Stomach smooth muscle (tissue), 2 donors: ENCODE measurements around the gene C14orf119.

Experiments
- H3K27ac ChIP-seq: one replicate; pipeline ENCODE4 v1.7.0; 2013; ENCODE audit warnings: mild to moderate bottlenecking, low read length, inconsistent platforms
- H3K27me3 ChIP-seq, 2 donors: one replicate each; pipeline ENCODE4 v1.7.0; 2013; ENCODE audit warnings: low read length in 2 of 2; ENCODE audit not compliant: insufficient read depth in 2 of 2, control insufficient read depth in 1 of 2
- H3K36me3 ChIP-seq, 2 donors: one replicate each; pipeline ENCODE4 v1.7.0; 2013; ENCODE audit warnings: low read length in 2 of 2; ENCODE audit not compliant: control insufficient read depth in 2 of 2, insufficient read depth in 2 of 2
- H3K4me1 ChIP-seq: one replicate; pipeline ENCODE4 v1.7.0; 2013; ENCODE audit warnings: low read length; ENCODE audit not compliant: control insufficient read depth, insufficient read depth
- H3K4me3 ChIP-seq, 2 donors: one replicate each; pipeline ENCODE4 v1.7.0; 2013; ENCODE audit warnings: low read length in 2 of 2
- H3K9ac ChIP-seq, 2 donors: one replicate each; pipeline ENCODE4 v1.7.0; 2013; ENCODE audit warnings: low read length in 2 of 2, mild to moderate bottlenecking in 1 of 2
- H3K9me3 ChIP-seq, 2 donors: one replicate each; pipeline ENCODE4 v1.7.0; 2013; ENCODE audit warnings: low read length in 2 of 2; ENCODE audit not compliant: control insufficient read depth in 2 of 2
- donor health status: healthy.
- donor health status: Pancreatic carcinoma.

C14orf119 gene

DNA sequence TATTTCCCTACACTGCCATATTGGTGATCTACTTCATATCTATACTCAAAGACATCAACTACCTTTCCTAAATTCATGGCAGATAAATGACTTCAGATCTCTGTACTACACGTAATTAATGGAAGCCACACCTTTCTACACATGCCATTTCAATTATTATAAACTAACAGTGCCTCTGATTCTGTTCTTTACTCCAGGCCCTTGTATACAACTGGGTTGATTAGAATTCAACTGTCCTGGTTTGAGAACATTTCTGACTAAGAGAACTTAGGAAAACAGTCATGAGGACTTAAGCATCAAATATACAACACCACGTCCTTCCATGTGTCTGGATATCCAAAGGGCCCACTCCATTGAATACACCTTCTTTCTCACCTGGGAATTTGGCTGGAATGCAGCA, 2.2 kb upstream of the C14orf119 start:
- H3K36me3 ChIP-seq = peaks cover 29 to 33% of the 10 kb centered on the region in 2 donors

DNA sequence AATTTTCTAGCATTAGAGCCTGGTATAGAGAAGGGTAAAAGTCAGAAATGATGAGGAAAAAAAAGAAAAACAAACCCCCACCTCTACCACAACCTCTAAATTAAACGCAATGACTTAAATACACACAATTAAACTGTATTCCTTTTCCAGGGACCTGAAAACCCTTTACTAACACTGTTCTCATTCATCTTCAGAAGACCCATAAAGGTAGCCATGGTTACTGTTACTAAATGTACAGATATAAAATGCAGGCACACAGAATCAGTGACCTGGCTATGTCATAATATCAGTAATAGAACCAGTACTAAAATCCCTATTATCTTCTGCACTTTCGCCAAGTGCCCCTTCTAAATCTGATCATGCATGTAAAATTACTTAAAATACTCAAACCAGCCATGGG, 1.8 kb upstream of the C14orf119 start:
- Histone ChIP-seq H3K27me3 (no peaks in the 10 kb centered on the region), H3K4me3 (peak overlapping the region; percentile 85 to 99), H3K9ac (peak overlapping the region in 1 of 2 donors; percentile 93), H3K4me1 (peaks cover 18% of the 10 kb centered on the region), H3K9me3 (no peaks in the 10 kb centered on the region), H3K27ac (no peak overlapping the region), H3K36me3 (peaks cover 29 to 34% of the 10 kb centered on the region in 2 donors)

More for the DNA sequence above, 2.2 kb upstream of the C14orf119 start:
- H3K27ac ChIP-seq = no peak overlapping the region
- peak overlapping the region in 1 of 2 donors; percentile 93 for H3K9ac ChIP-seq
- H3K4me3 ChIP-seq = peak overlapping the region; percentile 85 to 99
- H3K9me3 ChIP-seq = no peaks in the 10 kb centered on the region
- no peaks in the 10 kb centered on the region for H3K27me3 ChIP-seq
- H3K4me1 ChIP-seq = peaks cover 18% of the 10 kb centered on the region

DNA sequence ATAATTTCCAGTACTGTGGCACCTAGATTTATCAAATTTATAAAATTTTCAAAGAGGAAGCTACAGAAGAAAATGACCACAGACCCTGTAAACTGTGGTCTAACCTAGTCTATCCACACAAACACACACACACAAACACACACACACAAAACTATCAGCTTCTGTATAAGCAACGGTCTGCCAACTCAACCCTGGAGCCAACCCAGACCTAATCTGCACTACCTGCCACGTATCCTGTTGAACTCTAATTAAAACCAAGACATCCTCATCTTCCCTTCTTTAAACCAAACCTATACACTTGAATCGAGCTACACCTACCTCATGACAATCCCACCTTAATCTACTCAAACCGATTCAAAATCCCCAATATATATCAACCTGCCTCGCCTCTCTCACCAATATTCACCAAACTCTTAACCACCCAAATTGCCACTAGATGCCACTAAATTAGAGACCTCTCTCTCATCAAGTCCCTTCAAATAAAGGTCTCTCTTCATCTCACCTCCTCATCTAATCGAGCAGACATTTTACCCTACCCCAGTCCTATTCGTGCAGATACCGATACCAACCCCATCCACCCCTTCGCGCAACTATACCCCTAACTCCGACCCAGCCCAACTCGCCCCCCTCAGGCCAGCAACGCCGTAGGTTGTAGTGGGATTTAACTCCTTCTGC, 1.2 kb upstream of the C14orf119 start:
- Histone ChIP-seq H3K9ac (peak overlapping the region; percentile 93 to 99), H3K4me3 (peak overlapping the region; percentile 85 to 99), H3K36me3 (peaks cover 30 to 32% of the 10 kb centered on the region in 2 donors), H3K4me1 (peaks cover 18% of the 10 kb centered on the region), H3K9me3 (no peaks in the 10 kb centered on the region), H3K27me3 (no peaks in the 10 kb centered on the region), H3K27ac (peak overlapping the region; percentile 96)

DNA sequence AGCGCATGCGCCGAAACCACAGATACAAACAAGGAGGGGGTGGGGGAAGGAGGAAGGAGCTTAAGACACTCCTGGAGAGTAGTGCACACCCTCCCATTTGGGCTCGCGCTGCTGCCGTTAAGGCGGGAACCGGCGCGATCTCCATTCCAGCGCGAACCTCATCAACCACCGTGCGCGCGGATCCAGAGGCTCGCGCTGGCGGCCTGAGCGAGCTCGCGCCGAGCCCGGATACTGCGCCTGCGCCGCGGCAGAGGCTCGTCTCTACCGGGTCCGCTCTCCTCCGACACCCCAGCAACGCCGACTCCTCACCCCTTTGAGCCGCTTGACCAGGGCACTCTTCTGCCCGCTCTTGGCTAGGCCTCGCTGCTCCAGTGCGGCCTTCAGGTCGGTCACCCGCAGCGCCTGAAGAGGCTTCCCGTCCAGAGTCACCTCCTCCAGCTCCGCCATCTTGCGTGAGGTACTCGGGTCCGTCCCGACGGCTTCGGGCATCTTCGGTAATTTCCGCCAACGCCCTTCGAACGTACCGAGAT, 574 bp upstream of the C14orf119 start, which contains the start of gene ACIN1:
TSS of gene ACIN1 (minus strand) at position 471 of the 530 bp plus-strand sequence. CDS start at position 447, 24 bp downstream.
- H3K4me1 ChIP-seq = peaks cover 18% of the 10 kb centered on the region
- peak within 1 kb of the TSS; percentile 99 to 100 for H3K9ac ChIP-seq
- H3K36me3 ChIP-seq = peaks cover 25 to 26% of the 10 kb centered on the region in 2 donors
- no peaks in the 10 kb centered on the region for H3K27me3 ChIP-seq
- no peaks in the 10 kb centered on the region for H3K9me3 ChIP-seq
- H3K4me3 ChIP-seq = peak within 1 kb of the TSS; percentile 97 to 99
- H3K27ac ChIP-seq = peak within 1 kb of the TSS; percentile 99

DNA sequence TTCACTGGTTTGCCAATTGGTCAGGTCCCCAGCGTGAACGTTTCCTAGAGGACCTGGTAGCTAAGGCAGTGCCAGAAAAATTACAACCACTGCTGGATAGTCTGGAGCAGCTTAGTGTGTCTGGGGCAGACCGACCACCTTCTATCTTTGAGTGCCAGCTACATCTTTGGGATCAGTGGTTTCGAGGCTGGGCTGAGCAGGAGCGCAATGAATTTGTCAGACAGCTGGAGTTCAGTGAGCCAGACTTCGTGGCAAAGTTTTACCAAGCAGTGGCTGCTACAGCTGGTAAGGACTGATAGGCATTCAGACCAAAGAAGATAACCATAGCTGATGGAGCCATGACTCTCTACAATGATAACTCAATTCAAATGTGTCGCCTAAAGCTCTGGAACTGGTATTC, 2.5 kb downstream of the C14orf119 start:
- Histone ChIP-seq H3K4me3 (no peak overlapping the region), H3K9me3 (no peaks in the 10 kb centered on the region), H3K4me1 (peaks cover 18% of the 10 kb centered on the region), H3K27me3 (no peaks in the 10 kb centered on the region), H3K27ac (no peak overlapping the region), H3K9ac (no peak overlapping the region), H3K36me3 (peaks cover 14 to 15% of the 10 kb centered on the region in 2 donors)

DNA sequence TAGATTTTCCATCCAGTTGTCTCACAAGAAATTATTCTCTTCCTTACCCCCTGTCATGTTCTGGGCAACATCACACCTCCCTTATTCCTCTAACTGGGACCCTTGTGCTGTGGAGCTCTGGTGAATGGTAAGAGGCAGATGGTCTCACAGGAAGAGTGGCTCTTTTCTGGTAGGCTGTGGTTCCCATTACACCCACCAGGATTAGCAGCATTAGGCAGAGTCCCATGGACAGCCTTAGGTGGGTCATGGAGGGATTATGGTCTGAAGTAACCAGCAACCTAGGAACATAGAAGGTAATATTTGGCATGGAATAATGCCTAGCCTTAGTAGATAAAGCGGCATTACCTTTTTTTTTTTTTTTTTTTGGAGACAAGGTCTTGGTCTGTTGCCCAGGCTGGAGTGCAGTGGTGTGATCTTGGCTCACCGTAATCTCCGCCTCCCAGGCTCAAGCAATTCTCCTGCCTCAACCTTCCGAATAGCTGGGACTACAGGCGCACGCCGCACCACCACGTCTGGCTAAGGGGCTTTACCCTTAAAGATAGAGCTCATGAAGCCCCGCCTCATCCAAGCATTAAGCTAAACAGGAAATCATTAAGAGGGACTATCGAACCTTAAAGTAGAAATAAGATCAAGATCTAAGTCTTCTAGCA, 4.0 kb downstream of the C14orf119 start:
- Histone ChIP-seq H3K9me3 (no peaks in the 10 kb centered on the region), H3K4me3 (no peak overlapping the region), H3K4me1 (peaks cover 9% of the 10 kb centered on the region), H3K27me3 (no peaks in the 10 kb centered on the region), H3K36me3 (peaks cover 14 to 15% of the 10 kb centered on the region in 2 donors), H3K27ac (no peak overlapping the region), H3K9ac (no peak overlapping the region)

DNA sequence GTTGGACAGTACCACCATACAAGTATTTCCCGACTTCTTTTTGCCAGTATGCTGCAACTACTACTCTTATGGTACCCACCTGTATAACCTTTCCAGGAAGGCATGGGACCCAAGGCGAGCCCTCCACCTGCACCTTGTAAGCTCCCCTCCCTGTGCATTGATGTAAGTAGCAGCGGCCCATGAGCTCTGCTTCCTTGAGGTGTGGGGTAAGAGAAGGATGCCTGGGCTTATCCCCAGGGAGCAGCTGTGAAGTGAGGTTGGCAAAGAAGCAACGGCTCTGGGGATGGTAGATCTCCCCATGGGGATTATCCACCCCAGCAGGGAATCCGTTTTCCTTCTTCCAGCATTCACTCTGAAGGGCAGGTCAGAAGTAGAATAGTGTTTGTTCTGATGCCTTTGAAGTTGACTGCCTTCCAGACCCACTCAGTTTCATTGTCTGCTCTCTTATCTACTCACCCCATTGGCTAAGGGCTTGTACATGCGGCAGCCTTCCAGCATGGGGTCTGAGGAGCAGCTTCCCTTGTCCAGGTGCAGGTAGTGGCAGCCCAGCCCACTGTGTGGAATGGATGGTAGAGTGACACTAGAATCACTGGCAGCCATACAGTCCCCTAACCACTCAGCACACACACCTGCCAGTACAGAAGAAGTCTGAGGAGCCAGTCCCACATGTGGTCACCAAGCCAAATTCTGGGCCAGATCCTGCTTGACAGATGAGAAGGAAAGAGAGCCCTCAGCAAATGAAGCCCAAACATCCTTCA, 6.1 kb downstream of the C14orf119 start:
- H3K36me3 ChIP-seq = peaks cover 14 to 15% of the 10 kb centered on the region in 2 donors
- no peak overlapping the region for H3K9ac ChIP-seq
- no peaks in the 10 kb centered on the region for H3K27me3 ChIP-seq
- peaks cover 19% of the 10 kb centered on the region for H3K4me1 ChIP-seq
- H3K9me3 ChIP-seq = no peaks in the 10 kb centered on the region
- H3K27ac ChIP-seq = no peak overlapping the region
- no peak overlapping the region for H3K4me3 ChIP-seq

DNA sequence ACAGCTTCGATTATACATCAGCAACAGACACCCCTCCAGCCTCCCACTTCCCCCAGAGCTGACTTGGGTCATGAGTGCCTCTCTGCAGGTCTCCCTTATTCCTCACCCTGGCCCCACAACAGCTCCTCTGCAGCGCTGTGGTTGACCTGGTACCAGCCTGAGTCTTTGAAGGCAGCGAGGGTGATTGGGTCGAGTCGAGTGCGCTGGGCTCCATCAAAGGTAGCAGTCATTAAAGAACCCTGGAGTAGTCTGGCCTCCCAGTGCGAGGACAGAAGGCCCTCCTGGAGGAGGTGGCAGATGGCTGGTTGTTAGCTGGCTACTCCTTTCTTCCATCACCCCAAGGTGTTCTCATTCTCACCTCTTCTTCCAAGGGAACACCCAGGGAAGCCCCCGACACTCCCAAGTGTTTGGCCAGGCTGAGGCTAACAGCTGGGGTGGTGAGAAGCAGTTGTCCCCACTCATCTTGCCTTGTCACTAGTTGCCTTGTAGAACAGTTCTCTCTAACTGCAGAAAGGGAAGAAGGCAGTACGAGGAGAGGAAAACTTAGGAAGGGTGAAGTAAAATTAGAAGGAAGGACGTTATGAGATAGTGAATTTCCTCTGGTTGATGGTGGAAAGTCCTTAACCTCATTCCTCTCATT, 6.8 kb downstream of the C14orf119 start:
- peaks cover 12% of the 10 kb centered on the region for H3K4me1 ChIP-seq
- H3K4me3 ChIP-seq = no peak overlapping the region
- H3K27ac ChIP-seq = no peak overlapping the region
- H3K9me3 ChIP-seq = no peaks in the 10 kb centered on the region
- peaks cover 14 to 15% of the 10 kb centered on the region in 2 donors for H3K36me3 ChIP-seq
- H3K27me3 ChIP-seq = no peaks in the 10 kb centered on the region
- H3K9ac ChIP-seq = no peak overlapping the region

DNA sequence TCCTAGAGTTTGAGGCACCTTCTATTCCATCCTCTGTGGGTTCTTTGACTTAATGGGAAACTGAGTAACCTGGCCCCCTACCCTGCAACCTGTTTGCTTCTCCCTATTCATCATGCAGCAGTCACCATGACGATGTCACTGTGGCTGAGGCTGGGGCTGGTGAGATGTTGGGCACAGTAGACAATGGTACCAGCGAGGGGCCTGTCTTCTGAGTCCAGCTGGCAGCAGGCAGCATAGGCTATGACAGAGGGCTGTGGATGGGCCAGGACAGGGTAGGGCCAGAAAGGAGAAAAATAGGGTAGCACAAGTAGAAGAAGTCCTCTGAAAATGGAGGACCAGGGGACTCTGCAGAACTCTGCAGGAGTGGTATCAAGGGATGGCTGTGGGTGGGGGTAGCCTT, 7.5 kb downstream of the C14orf119 start:
- Histone ChIP-seq H3K27me3 (no peaks in the 10 kb centered on the region), H3K9ac (no peak overlapping the region), H3K4me3 (no peak overlapping the region), H3K9me3 (no peaks in the 10 kb centered on the region), H3K4me1 (peaks cover 12% of the 10 kb centered on the region), H3K36me3 (peaks cover 12% of the 10 kb centered on the region in 2 donors), H3K27ac (no peak overlapping the region)

DNA sequence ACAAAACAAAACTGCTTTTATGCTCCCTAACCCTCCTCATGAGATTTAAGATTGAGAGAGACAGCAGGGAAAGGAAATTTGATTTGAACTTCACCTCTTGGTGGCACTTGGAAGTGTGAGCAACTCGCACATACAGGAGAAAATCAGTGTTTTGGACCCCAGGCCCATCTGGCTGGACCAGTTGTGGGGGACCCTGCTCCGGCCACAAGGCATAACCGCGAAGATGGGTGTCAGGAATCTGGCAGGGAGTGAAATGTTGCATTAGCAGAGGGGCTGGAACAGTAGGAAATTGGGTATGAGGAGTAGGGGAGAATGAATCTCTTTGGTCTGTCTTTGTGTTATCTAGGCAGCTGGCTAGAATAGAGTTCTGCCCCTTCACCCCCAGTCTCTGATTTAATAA, 8.3 kb downstream of the C14orf119 start:
- peaks cover 12% of the 10 kb centered on the region for H3K4me1 ChIP-seq
- no peaks in the 10 kb centered on the region for H3K9me3 ChIP-seq
- H3K4me3 ChIP-seq = no peak overlapping the region
- no peaks in the 10 kb centered on the region for H3K27me3 ChIP-seq
- no peak overlapping the region for H3K27ac ChIP-seq
- H3K36me3 ChIP-seq = peaks cover 4 to 5% of the 10 kb centered on the region in 2 donors
- H3K9ac ChIP-seq = no peak overlapping the region
